ENCODE results near the gene DGLUCY.

DNA sequence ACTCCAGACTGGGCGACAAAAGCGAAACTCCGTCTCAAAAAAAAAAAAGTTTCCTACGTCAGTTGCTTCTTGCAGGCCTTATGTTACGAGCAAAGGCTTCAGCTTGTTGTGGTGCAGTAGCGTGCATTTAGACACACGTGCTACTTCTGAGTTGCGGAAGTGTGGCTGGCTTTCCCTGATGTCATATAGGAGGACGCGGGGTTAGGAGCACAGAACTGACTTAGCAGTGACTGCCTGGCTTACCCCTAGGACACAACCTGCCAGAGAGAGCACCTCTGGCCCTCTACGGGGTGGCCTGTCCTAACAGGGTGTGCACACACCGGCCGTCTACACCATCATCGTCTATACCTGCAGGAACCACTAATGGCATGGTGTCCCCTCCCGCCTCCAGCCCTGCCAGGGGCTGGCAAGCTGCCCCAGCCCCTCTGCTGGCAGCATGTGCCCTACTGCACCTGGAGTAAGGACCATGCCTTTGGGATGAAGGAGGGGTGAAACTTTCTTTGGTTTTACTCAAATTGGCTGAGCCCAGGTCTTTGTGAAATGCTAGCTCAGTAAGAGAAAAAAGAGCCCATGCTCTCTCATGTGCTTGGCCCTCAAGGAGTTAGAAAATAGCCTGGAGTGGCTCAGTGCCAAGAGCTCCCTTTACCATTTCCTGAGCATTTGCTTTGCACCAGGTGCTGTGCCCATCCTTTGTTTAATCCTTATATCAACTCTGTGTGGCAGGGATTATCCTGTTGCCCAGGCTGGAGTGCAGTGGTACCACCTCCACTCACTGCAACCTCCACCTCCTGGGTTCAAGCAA is 132.4 kb downstream of the DGLUCY start:
- TF ChIP-seq, protein P1, sequence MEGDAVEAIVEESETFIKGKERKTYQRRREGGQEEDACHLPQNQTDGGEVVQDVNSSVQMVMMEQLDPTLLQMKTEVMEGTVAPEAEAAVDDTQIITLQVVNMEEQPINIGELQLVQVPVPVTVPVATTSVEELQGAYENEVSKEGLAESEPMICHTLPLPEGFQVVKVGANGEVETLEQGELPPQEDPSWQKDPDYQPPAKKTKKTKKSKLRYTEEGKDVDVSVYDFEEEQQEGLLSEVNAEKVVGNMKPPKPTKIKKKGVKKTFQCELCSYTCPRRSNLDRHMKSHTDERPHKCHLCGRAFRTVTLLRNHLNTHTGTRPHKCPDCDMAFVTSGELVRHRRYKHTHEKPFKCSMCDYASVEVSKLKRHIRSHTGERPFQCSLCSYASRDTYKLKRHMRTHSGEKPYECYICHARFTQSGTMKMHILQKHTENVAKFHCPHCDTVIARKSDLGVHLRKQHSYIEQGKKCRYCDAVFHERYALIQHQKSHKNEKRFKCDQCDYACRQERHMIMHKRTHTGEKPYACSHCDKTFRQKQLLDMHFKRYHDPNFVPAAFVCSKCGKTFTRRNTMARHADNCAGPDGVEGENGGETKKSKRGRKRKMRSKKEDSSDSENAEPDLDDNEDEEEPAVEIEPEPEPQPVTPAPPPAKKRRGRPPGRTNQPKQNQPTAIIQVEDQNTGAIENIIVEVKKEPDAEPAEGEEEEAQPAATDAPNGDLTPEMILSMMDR (IDR thresholded peaks at IDR 0.05) = no peak
- TF ChIP-seq POLR2A (IDR thresholded peaks at IDR 0.05) = no peak

Data from Peyer's patch (tissue), 4 donors.